HG03097 (cell line): Measurements from ENCODE around the gene ALG10B.
A peak's percentile ranks its signal among the peaks of the same experiment; 100 is the strongest.
"Not testable (repeated sequence)": the region's sequence is repeated elsewhere in the genome, so short reads cannot be mapped to it uniquely, and the experiment has no call there.

ENCODE experiments used
- ATAC-seq: cut with Tn5 transposase; IDR thresholded peaks from one replicate; pipeline ENCODE4 v1.9.1; 2021; ENCODE audit not compliant: unreplicated experiment, low FRiP score

ALG10B gene

GRCh38 chr12:38316391-38317129 lies at the start of gene ALG10B:
Gene ALG10B, plus strand, starts transcription at chr12:38316774. Its CDS starts 120 bp downstream, at chr12:38316894.
- peak; percentile 100 for ATAC-seq

GRCh38 chr12:38268612-38269011 lies 48.0 kb upstream of the ALG10B start:
- ATAC-seq: no peak

GRCh38 chr12:38269897-38270296 lies 46.7 kb upstream of the ALG10B start:
- no peak for ATAC-seq

GRCh38 chr12:38279756-38280155 lies 36.8 kb upstream of the ALG10B start:
- no peak for ATAC-seq

- ATAC-seq: no peak
Measured at GRCh38 chr12:38282886-38283285, 33.7 kb upstream of the ALG10B start.

GRCh38 chr12:38289396-38289795 lies 27.2 kb upstream of the ALG10B start:
- no peak for ATAC-seq

GRCh38 chr12:38291160-38291559 lies 25.4 kb upstream of the ALG10B start:
- no peak for ATAC-seq

- not testable (repeated sequence) for ATAC-seq
Measured at GRCh38 chr12:38302972-38303371, 13.6 kb upstream of the ALG10B start.

GRCh38 chr12:38321966-38322365 lies 5.4 kb downstream of the ALG10B start:
- ATAC-seq: not testable (repeated sequence)

GRCh38 chr12:38324912-38325311 lies 8.3 kb downstream of the ALG10B start:
- ATAC-seq: no peak

- no peak for ATAC-seq
Measured at GRCh38 chr12:38327356-38327755, 10.8 kb downstream of the ALG10B start.

GRCh38 chr12:38328306-38328895 lies 11.8 kb downstream of the ALG10B start:
- no peak for ATAC-seq

GRCh38 chr12:38330414-38330813 lies 13.8 kb downstream of the ALG10B start:
- ATAC-seq: not testable (repeated sequence)

GRCh38 chr12:38332814-38333213 lies 16.2 kb downstream of the ALG10B start:
- no peak for ATAC-seq

- ATAC-seq: no peak
Measured at GRCh38 chr12:38342444-38342843, 25.9 kb downstream of the ALG10B start.

- not testable (repeated sequence) for ATAC-seq
Measured at GRCh38 chr12:38343256-38343655, 26.7 kb downstream of the ALG10B start.

GRCh38 chr12:38343916-38344315 lies 27.3 kb downstream of the ALG10B start:
- not testable (repeated sequence) for ATAC-seq

GRCh38 chr12:38350342-38351174 lies 34.0 kb downstream of the ALG10B start:
- peak; percentile 100 for ATAC-seq

GRCh38 chr12:38351175-38351508 lies 34.6 kb downstream of the ALG10B start:
- peak; percentile 7 for ATAC-seq

GRCh38 chr12:38367506-38367905 lies 50.9 kb downstream of the ALG10B start:
- ATAC-seq: no peak

- no peak for ATAC-seq
Measured at GRCh38 chr12:38370311-38370710, 53.7 kb downstream of the ALG10B start.
